GM23248 (cell line): Measurements from ENCODE around the gene G2E3. TPM values are rescaled to one million over a fixed set of nuclear protein-coding genes. Genes with fewer than 3 reads are reported as not detected.
A peak's percentile ranks its signal among the peaks of the same experiment; 100 is the strongest.

Source experiments
- DNase-seq: peaks from one replicate; pipeline ENCODE4 v3.0.0-alpha.2; 2015
- H2AFZ ChIP-seq: fragments of 200-600 bp; sonication (generic); 2 replicates; pipeline ENCODE4 v1.6.1; 2016; ENCODE audit warnings: antibody characterized with exemption
- H3F3A ChIP-seq: fragments of 200-600 bp; sonication (generic); 2 replicates; pipeline ENCODE4 v1.6.1; 2016; ENCODE audit warnings: mild to moderate bottlenecking, antibody characterized with exemption, mixed run types; ENCODE audit not compliant: insufficient read depth
- H3K27ac ChIP-seq: fragments of 200-600 bp; sonication (generic); 2 replicates; pipeline ENCODE4 v1.5.1; 2016; ENCODE audit warnings: mild to moderate bottlenecking
- H3K27me3 ChIP-seq: fragments of 200-600 bp; sonication (generic); replicated peaks from 2 replicates; pipeline ENCODE4 v1.6.1; 2016; ENCODE audit warnings: mild to moderate bottlenecking; ENCODE audit not compliant: insufficient read depth
- H3K36me3 ChIP-seq: fragments of 200-600 bp; sonication (generic); 2 replicates; pipeline ENCODE4 v1.6.1; 2016; ENCODE audit warnings: low read depth, mild to moderate bottlenecking
- H3K4me1 ChIP-seq: fragments of 200-600 bp; sonication (generic); 2 replicates; pipeline ENCODE4 v1.6.1; 2016; ENCODE audit warnings: mild to moderate bottlenecking; ENCODE audit not compliant: insufficient read depth
- H3K4me2 ChIP-seq: fragments of 200-600 bp; sonication (generic); one replicate; pipeline ENCODE4 v1.6.1; 2016; ENCODE audit warnings: mild to moderate bottlenecking; ENCODE audit not compliant: unreplicated experiment
- H3K4me3 ChIP-seq: fragments of 200-600 bp; sonication (generic); 2 replicates; pipeline ENCODE4 v1.5.1; 2016; ENCODE audit warnings: mild to moderate bottlenecking
- H3K79me2 ChIP-seq: fragments of 200-600 bp; sonication (generic); 2 replicates; pipeline ENCODE4 v1.6.1; 2016; ENCODE audit warnings: mild to moderate bottlenecking; ENCODE audit not compliant: insufficient read depth
- H3K9ac ChIP-seq: fragments of 200-600 bp; sonication (generic); 2 replicates; pipeline ENCODE4 v1.6.1; 2016; ENCODE audit warnings: mild to moderate bottlenecking
- H3K9me2 ChIP-seq: fragments of 200-600 bp; sonication (generic); 2 replicates; pipeline ENCODE4 v1.6.1; 2016; ENCODE audit warnings: mixed run types, mild to moderate bottlenecking, moderate library complexity; ENCODE audit not compliant: insufficient read depth
- H3K9me3 ChIP-seq: fragments of 200-600 bp; sonication (generic); one replicate; pipeline ENCODE4 v1.6.1; 2017; ENCODE audit warnings: low read depth
- H4K20me1 ChIP-seq: fragments of 200-600 bp; sonication (generic); 2 replicates; pipeline ENCODE4 v1.6.0; 2016; ENCODE audit not compliant: insufficient read depth
- EZH2 ChIP-seq: fragments of 200-600 bp; sonication (generic); IDR thresholded peaks from 2 replicates; pipeline ENCODE4 v1.6.1; 2018; ENCODE audit warnings: antibody characterized with exemption, mild to moderate bottlenecking; ENCODE audit not compliant: insufficient read depth, poor library complexity, severe bottlenecking
- EZH2phosphoT487 ChIP-seq: fragments of 200-600 bp; sonication (generic); IDR thresholded peaks from 2 replicates; pipeline ENCODE4 v1.6.1; 2018; ENCODE audit warnings: antibody characterized with exemption, moderate library complexity, mild to moderate bottlenecking, low read depth; ENCODE audit not compliant: insufficient read depth
- WGBS, 2 experiments: methylation state at CpG; one replicate each; pipeline ENCODE4 v1.1.6; 2015 to 2017; ENCODE audit warnings: low lambda C conversion rate in 2 of 2, low coverage in 1 of 2; ENCODE audit errors: missing lambda C conversion rate in 2 of 2; 5-methylcytosine and 5-hydroxymethylcytosine counted together
- in situ Hi-C: fragments of 300-500 bp; cut with MboI; formaldehyde crosslinking; loops from 2 replicates; pipeline ENCODE4 v1.15.0; 2020
- polyA plus RNA-seq: library from polyadenylated mRNA; unstranded; fragments of >200 nt; fragmentation: Nextera tagmentation; extraction: Ambion mirVana; gene quantifications from 2 replicates; pipeline ENCODE4 v1.2.1, GENCODE V29; 2016
- total RNA-seq: library from RNA; depleted of rRNA; stranded (reverse); fragments of >200 nt; shearing (Covaris generic); gene quantifications from 2 replicates; pipeline ENCODE4 v1.2.3, GENCODE V29; 2014

Gene G2E3
- total and polyA plus RNA-seq, 2 experiments from 2014 or later: 11.2 to 26.5 TPM

- Histone ChIP-seq H3K9ac (no peak overlapping the region), H3K9me3 (no peaks in the 10 kb centered on the region), H3F3A (peaks cover 32% of the 10 kb centered on the region), H3K79me2 (no peaks in the 10 kb centered on the region), H4K20me1 (no peaks in the 10 kb centered on the region), H3K9me2 (no peaks in the 10 kb centered on the region), H3K36me3 (no peaks in the 10 kb centered on the region), H2AFZ (0 out of 2 replicates have a peak overlapping the region, but pooled peaks have one; percentile 17), H3K4me3 (peak overlapping the region; percentile 42), H3K4me2 (peak overlapping the region; percentile 31), H3K4me1 (peaks cover 34% of the 10 kb centered on the region), H3K27me3 (no peaks in the 10 kb centered on the region), H3K27ac (peak overlapping the region; percentile 25)
- in situ Hi-C loops: no loop called here
- peak; percentile 84 for DNase-seq
- WGBS, 2 experiments: 57 to 60% methylated on average over 3 of the region's 3 CpGs
- TF ChIP-seq EZH2phosphoT487 (no peak), EZH2 (no peak)
Measured at GRCh38 chr14:30553311-30553989, 5.5 kb upstream of the G2E3 start.

GRCh38 chr14:30558362-30558674, 640 bp upstream of the G2E3 start:
- no peaks in the 10 kb centered on the region for H3K36me3 ChIP-seq
- H3K27me3 ChIP-seq: no peaks in the 10 kb centered on the region
- H3K4me3 ChIP-seq: peak overlapping the region; percentile 88
- H3K4me1 ChIP-seq: peaks cover 25% of the 10 kb centered on the region
- in situ Hi-C loops: no loop called here
- peak overlapping the region; percentile 94 for H3K9ac ChIP-seq
- TF ChIP-seq EZH2phosphoT487 (no peak), EZH2 (no peak)
- peaks cover 42% of the 10 kb centered on the region for H3K79me2 ChIP-seq
- peak overlapping the region; percentile 85 for H3K27ac ChIP-seq
- H2AFZ ChIP-seq: peak overlapping the region; percentile 90
- H3F3A ChIP-seq: peaks cover 25% of the 10 kb centered on the region
- no peak for DNase-seq
- H3K4me2 ChIP-seq: peak overlapping the region; percentile 81
- WGBS, 2 experiments: 36 to 39% methylated on average over 6 of the region's 6 CpGs
- H3K9me2 ChIP-seq: no peaks in the 10 kb centered on the region
- no peaks in the 10 kb centered on the region for H3K9me3 ChIP-seq
- H4K20me1 ChIP-seq: no peaks in the 10 kb centered on the region

GRCh38 chr14:30559638-30560091, 707 bp downstream of the G2E3 start:
- Histone ChIP-seq H3K4me1 (peaks cover 20% of the 10 kb centered on the region), H3K27ac (peak overlapping the region; percentile 85), H3K79me2 (peaks cover 56% of the 10 kb centered on the region), H3K9ac (peak overlapping the region; percentile 94), H3K4me2 (peak overlapping the region; percentile 81), H2AFZ (peak overlapping the region; percentile 90), H3K4me3 (peak overlapping the region; percentile 88), H4K20me1 (no peaks in the 10 kb centered on the region), H3F3A (peaks cover 19% of the 10 kb centered on the region; the same call in 1 of the 2 replicates), H3K27me3 (no peaks in the 10 kb centered on the region), H3K9me2 (no peaks in the 10 kb centered on the region), H3K9me3 (no peaks in the 10 kb centered on the region), H3K36me3 (no peaks in the 10 kb centered on the region)
- in situ Hi-C loops: no loop called here
- WGBS, 2 experiments: 1% methylated on average over 16 of the region's 16 CpGs
- peak; percentile 64 for DNase-seq
- TF ChIP-seq EZH2phosphoT487: no peak
- no peak for TF ChIP-seq EZH2

GRCh38 chr14:30560581-30560980, 1.6 kb downstream of the G2E3 start:
- Histone ChIP-seq H3K27me3 (no peaks in the 10 kb centered on the region), H3K4me2 (peak overlapping the region; percentile 81), H3K9me2 (no peaks in the 10 kb centered on the region), H3F3A (peaks cover 22% of the 10 kb centered on the region; the same call in 1 of the 2 replicates), H3K79me2 (peaks cover 65% of the 10 kb centered on the region), H3K4me3 (peak overlapping the region; percentile 88), H4K20me1 (no peaks in the 10 kb centered on the region), H2AFZ (no peak overlapping the region), H3K9me3 (no peaks in the 10 kb centered on the region), H3K4me1 (peaks cover 20% of the 10 kb centered on the region), H3K27ac (peak overlapping the region; percentile 85), H3K36me3 (no peaks in the 10 kb centered on the region), H3K9ac (peak overlapping the region; percentile 94)
- WGBS, 2 experiments: 92 to 100% methylated on average over 1 of the region's 1 CpG
- DNase-seq: no peak
- TF ChIP-seq EZH2phosphoT487 (no peak), EZH2 (no peak)
- in situ Hi-C loops: no loop called here
